OCI-LY3 (cell line): ENCODE data around the gene C14orf132.
A peak's percentile ranks its signal among the peaks of the same experiment; 100 is the strongest.

Experiments used
- H2AFZ ChIP-seq: fragments of 200-600, 300-600 bp; shearing (Covaris generic); 2 replicates; pipeline ENCODE4 v1.6.0; 2014; ENCODE audit warnings: antibody characterized with exemption, low read depth, low read length
- H3K27ac ChIP-seq: fragments of 200-600, 300-600 bp; sonication (generic); 2 replicates; pipeline ENCODE4 v1.5.1; 2014; ENCODE audit warnings: mild to moderate bottlenecking, low read length, moderate library complexity, mixed read lengths
- H3K27me3 ChIP-seq: fragments of 200-600, 300-600 bp; sonication (generic); 2 replicates; pipeline ENCODE4 v1.6.1; 2014; ENCODE audit warnings: low read depth, low read length, mixed read lengths
- H3K36me3 ChIP-seq: fragments of 200-600, 300-600 bp; sonication (generic); replicated peaks from 2 replicates; pipeline ENCODE3; 2014; ENCODE audit warnings: low read depth, low read length, mixed read lengths
- H3K4me1 ChIP-seq: fragments of 300-600, 200-600 bp; sonication (generic); 2 replicates; pipeline ENCODE4 v1.6.1; 2014; ENCODE audit warnings: low read length, mixed read lengths
- H3K4me2 ChIP-seq: fragments of 200-600, 300-600 bp; sonication (generic); 2 replicates; pipeline ENCODE4 v1.6.1; 2014; ENCODE audit warnings: low read length, mixed read lengths
- H3K4me3 ChIP-seq: fragments of 300-600, 200-600 bp; sonication (generic); 2 replicates; pipeline ENCODE4 v1.5.1; 2014; ENCODE audit warnings: antibody characterized with exemption, mild to moderate bottlenecking, low read length, moderate library complexity
- H3K79me2 ChIP-seq: fragments of 300-600, 200-600 bp; shearing (Covaris generic); 2 replicates; pipeline ENCODE4 v1.6.1; 2014; ENCODE audit warnings: mild to moderate bottlenecking, low read length, mixed read lengths
- H3K9ac ChIP-seq: fragments of 300-600, 200-600 bp; shearing (Covaris generic); 2 replicates; pipeline ENCODE4 v1.6.0; 2014; ENCODE audit warnings: mild to moderate bottlenecking, low read length, moderate library complexity
- H3K9me3 ChIP-seq: fragments of 200-600, 300-600 bp; shearing (Covaris generic); 2 replicates; pipeline ENCODE4 v1.6.1; 2014; ENCODE audit warnings: low read length, mixed read lengths; ENCODE audit not compliant: insufficient read depth
- H4K20me1 ChIP-seq: fragments of 200-600, 300-600 bp; sonication (generic); 2 replicates; pipeline ENCODE4 v1.6.1; 2016; ENCODE audit warnings: low read length, mixed read lengths; ENCODE audit not compliant: insufficient read depth
- CTCF ChIP-seq: fragments of 200-600, 300-600 bp; sonication (generic); IDR thresholded peaks from 2 replicates; pipeline ENCODE4 v1.5.1; 2014; ENCODE audit warnings: antibody characterized with exemption, low read length, low read depth
- EZH2phosphoT487 ChIP-seq: fragments of 200-600 bp; shearing (Covaris generic); IDR thresholded peaks from 2 replicates; pipeline ENCODE4 v1.6.1; 2018; ENCODE audit warnings: antibody characterized with exemption, mixed run types, low read depth

The C14orf132 gene

GRCh38 chr14:96038920-96039632 lies at the start of gene C14orf132:
Gene C14orf132 (plus strand): TSS chr14:96039362. CDS start chr14:96039501, 139 bp downstream.
- Histone ChIP-seq H3K79me2 (no peaks in the 10 kb centered on the region), H3K4me1 (no peaks in the 10 kb centered on the region), H3K27me3 (peaks cover 10% of the 10 kb centered on the region), H4K20me1 (no peaks in the 10 kb centered on the region), H3K4me2 (peak within 1 kb of the TSS; percentile 61), H3K27ac (no peak within 1 kb of the TSS), H3K36me3 (no peaks in the 10 kb centered on the region), H2AFZ (peak within 1 kb of the TSS; percentile 13; the same call in 1 of the 2 replicates), H3K9ac (peak within 1 kb of the TSS; percentile 68; the same call in 1 of the 2 replicates), H3K4me3 (peak within 1 kb of the TSS; percentile 80), H3K9me3 (no peaks in the 10 kb centered on the region)
- TF ChIP-seq CTCF (no peak), EZH2phosphoT487 (no peak)

- Histone ChIP-seq H3K4me2 (no peak overlapping the region), H4K20me1 (no peaks in the 10 kb centered on the region), H3K4me1 (no peaks in the 10 kb centered on the region), H2AFZ (no peak overlapping the region), H3K4me3 (no peak overlapping the region), H3K79me2 (no peaks in the 10 kb centered on the region), H3K27me3 (peaks cover 13% of the 10 kb centered on the region; the same call in 1 of the 2 replicates), H3K27ac (no peak overlapping the region), H3K9me3 (0 out of 2 replicates have a peak, but pooled peaks cover 8% of the 10 kb centered on the region), H3K9ac (no peak overlapping the region), H3K36me3 (no peaks in the 10 kb centered on the region)
- no peak for TF ChIP-seq EZH2phosphoT487
- TF ChIP-seq CTCF, result peak; percentile 92
Measured at GRCh38 chr14:95993768-95994592, 45.2 kb upstream of the C14orf132 start.

GRCh38 chr14:95994593-95994928 lies 44.6 kb upstream of the C14orf132 start:
- TF ChIP-seq CTCF (no peak), EZH2phosphoT487 (no peak)
- Histone ChIP-seq H2AFZ (no peak overlapping the region), H3K9me3 (0 out of 2 replicates have a peak, but pooled peaks cover 8% of the 10 kb centered on the region), H3K4me1 (no peaks in the 10 kb centered on the region), H3K27me3 (peaks cover 16% of the 10 kb centered on the region; the same call in 1 of the 2 replicates), H3K9ac (no peak overlapping the region), H4K20me1 (no peaks in the 10 kb centered on the region), H3K27ac (no peak overlapping the region), H3K79me2 (no peaks in the 10 kb centered on the region), H3K36me3 (no peaks in the 10 kb centered on the region), H3K4me2 (no peak overlapping the region), H3K4me3 (no peak overlapping the region)

- no peaks in the 10 kb centered on the region for H3K79me2 ChIP-seq
- H2AFZ ChIP-seq, result no peak overlapping the region
- H3K9me3 ChIP-seq, result no peaks in the 10 kb centered on the region
- no peak overlapping the region for H3K4me2 ChIP-seq
- no peaks in the 10 kb centered on the region for H3K36me3 ChIP-seq
- no peaks in the 10 kb centered on the region for H3K4me1 ChIP-seq
- no peak overlapping the region for H3K4me3 ChIP-seq
- H3K9ac ChIP-seq, result no peak overlapping the region
- H3K27ac ChIP-seq, result no peak overlapping the region
- H3K27me3 ChIP-seq, result peaks cover 30% of the 10 kb centered on the region; the same call in 1 of the 2 replicates
- TF ChIP-seq EZH2phosphoT487, result no peak
- peak; percentile 32; the same call in 1 of the 2 replicates for TF ChIP-seq CTCF
- no peaks in the 10 kb centered on the region for H4K20me1 ChIP-seq
Measured at GRCh38 chr14:95998656-95999055, 40.5 kb upstream of the C14orf132 start.
